Testis (tissue), 3 donors: ENCODE measurements around the gene C6orf52. TPM values are rescaled to one million over a fixed set of nuclear protein-coding genes. Genes with fewer than 3 reads are reported as not detected.
"Not testable (repeated sequence)": the region's sequence is repeated elsewhere in the genome, so short reads cannot be mapped to it uniquely, and the experiment has no call there.

Experiments used
- DNase-seq: peaks from one replicate; pipeline ENCODE4 v3.0.0-alpha.2; 2019
- H3K27ac ChIP-seq, 2 donors: fragments of 200-600 bp; sonication (generic); one replicate each; pipeline ENCODE4 v1.5.1; 2019
- H3K27me3 ChIP-seq: fragments of 200-600 bp; sonication (generic); one replicate; pipeline ENCODE4 v1.5.1; 2019
- H3K36me3 ChIP-seq: fragments of 200-600 bp; sonication (generic); one replicate; pipeline ENCODE4 v1.5.1; 2017; ENCODE audit warnings: low read depth; ENCODE audit errors: missing control alignments
- H3K4me1 ChIP-seq: fragments of 200-600 bp; sonication (generic); one replicate; pipeline ENCODE4 v1.5.1; 2019
- H3K4me3 ChIP-seq, 2 donors: fragments of 200-600 bp; sonication (generic); one replicate each; pipeline ENCODE4 v1.5.1; 2017 to 2019
- H3K9me3 ChIP-seq: fragments of 200-600 bp; sonication (generic); one replicate; pipeline ENCODE4 v1.5.1; 2017
- POLR2A ChIP-seq: fragments of 450-650 bp; IDR thresholded peaks from one replicate; pipeline ENCODE4 v1.6.1; 2017; ENCODE audit warnings: antibody characterized with exemption, mild to moderate bottlenecking, moderate library complexity
- WGBS, 2 donors: methylation state at CpG; one replicate each; pipeline ENCODE4 v1.1.5; 2018; 5-methylcytosine and 5-hydroxymethylcytosine counted together
- intact Hi-C: fragments of 100-400 bp; cut with DNase I; formaldehyde crosslinking; loops from one replicate; pipeline ENCODE4 v1.15.1; 2023; ENCODE audit warnings: low total_unique reads
- polyA plus RNA-seq: library from polyadenylated mRNA; stranded (reverse); fragments of 350-450 nt; fragmentation: Illumina TruSeq; extraction: RNeasy Lipid Tissue Mini Kit (QIAGEN cat#74804); gene quantifications from one replicate; pipeline ENCODE4 v1.2.3, GENCODE V29; 2014; ENCODE audit warnings: low read depth, low replicate concordance; ENCODE audit not compliant: insufficient read depth
- total RNA-seq, 2 donors: library from RNA; depleted of rRNA; stranded (reverse); fragments of >200 nt; gene quantifications; one replicate each; pipeline ENCODE4 v1.2.3, GENCODE V29; 2016
- TF ChIP-seq, protein P1 (sequence below), 3 experiments: fragments of 450-650 bp in 2 of 3; fragments of 200-600 bp in 1 of 3; sonication (generic) in 1 of 3; IDR thresholded peaks; one replicate each; pipeline ENCODE4 v1.5.1; 2016 to 2019; ENCODE audit warnings: antibody characterized with exemption in 3 of 3, mild to moderate bottlenecking in 2 of 3, moderate library complexity in 1 of 3

C6orf52 gene
- total and polyA plus RNA-seq, 3 donors from 2014 or later: 7.9 to 21.7 (median 14.3) TPM

DNA sequence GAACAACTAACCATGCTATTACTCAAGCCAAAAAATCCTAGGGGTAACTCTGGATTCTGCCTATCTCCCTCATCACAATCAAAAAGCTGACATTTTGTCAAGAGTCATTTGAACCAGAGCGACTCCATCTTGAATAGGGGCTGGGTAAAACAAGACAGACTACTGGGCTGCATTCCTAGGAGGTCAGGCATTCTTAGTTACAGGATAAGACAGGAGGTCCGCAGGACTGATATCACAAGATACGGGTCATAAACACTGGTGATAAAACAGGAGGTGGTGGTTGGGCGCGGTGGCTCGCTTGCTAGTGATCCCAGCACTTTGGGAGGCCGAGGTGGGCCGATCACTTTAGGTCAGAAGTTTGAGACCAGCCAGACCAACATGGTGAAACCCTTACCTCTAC is 32.2 kb downstream of the C6orf52 start:
- Histone ChIP-seq H3K9me3 (no peaks in the 10 kb centered on the region), H3K27me3 (no peaks in the 10 kb centered on the region), H3K36me3 (no peaks in the 10 kb centered on the region), H3K4me3 (no peak overlapping the region), H3K27ac (no peak overlapping the region), H3K4me1 (no peaks in the 10 kb centered on the region)
- TF ChIP-seq POLR2A: no peak
- TF ChIP-seq, protein P1, sequence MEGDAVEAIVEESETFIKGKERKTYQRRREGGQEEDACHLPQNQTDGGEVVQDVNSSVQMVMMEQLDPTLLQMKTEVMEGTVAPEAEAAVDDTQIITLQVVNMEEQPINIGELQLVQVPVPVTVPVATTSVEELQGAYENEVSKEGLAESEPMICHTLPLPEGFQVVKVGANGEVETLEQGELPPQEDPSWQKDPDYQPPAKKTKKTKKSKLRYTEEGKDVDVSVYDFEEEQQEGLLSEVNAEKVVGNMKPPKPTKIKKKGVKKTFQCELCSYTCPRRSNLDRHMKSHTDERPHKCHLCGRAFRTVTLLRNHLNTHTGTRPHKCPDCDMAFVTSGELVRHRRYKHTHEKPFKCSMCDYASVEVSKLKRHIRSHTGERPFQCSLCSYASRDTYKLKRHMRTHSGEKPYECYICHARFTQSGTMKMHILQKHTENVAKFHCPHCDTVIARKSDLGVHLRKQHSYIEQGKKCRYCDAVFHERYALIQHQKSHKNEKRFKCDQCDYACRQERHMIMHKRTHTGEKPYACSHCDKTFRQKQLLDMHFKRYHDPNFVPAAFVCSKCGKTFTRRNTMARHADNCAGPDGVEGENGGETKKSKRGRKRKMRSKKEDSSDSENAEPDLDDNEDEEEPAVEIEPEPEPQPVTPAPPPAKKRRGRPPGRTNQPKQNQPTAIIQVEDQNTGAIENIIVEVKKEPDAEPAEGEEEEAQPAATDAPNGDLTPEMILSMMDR (IDR thresholded peaks at IDR 0.05): no peak
- WGBS, 2 donors: 68 to 79% methylated on average over 8 of the region's 8 CpGs
- intact Hi-C loops: no loop called here
- DNase-seq: no peak

DNA sequence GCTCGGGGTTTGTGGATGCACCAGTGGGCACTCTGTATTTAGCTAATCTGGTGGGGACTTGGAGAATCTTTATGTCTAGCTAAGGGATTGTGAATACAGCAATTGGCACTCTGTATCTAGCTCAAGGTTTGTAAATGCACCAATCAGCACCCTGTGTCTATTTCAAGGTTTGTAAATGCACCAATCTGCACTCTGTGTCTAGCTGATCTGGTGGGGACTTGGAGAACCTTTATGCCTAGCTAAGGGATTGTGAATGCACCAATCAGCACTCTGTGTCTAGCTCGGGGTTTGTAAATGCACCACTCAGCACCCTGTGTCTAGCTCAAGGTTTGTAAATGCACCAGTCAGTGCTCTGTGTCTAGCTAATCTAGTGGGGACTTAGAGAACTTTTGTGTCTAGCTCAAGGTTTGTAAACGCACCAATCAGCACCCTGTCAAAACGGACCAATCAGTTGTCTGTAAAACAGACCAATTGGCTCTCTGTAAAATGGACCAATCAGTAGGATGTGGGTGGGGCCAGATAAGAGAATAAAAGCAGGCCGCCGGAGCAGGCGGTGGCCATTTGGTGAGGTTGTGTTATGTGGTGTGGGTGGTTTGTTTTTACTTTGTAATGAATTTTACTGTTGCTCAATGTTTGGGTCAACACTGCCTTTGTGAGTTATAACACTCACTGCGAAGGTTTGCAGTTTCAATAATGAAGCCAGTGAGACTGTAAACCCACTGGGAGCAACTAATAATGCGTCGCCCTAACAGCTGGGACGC is 33.8 kb downstream of the C6orf52 start:
- intact Hi-C loops: not testable (repeated sequence)
- 73 to 77% methylated on average over 11 of the region's 11 CpGs for WGBS, 2 donors

DNA sequence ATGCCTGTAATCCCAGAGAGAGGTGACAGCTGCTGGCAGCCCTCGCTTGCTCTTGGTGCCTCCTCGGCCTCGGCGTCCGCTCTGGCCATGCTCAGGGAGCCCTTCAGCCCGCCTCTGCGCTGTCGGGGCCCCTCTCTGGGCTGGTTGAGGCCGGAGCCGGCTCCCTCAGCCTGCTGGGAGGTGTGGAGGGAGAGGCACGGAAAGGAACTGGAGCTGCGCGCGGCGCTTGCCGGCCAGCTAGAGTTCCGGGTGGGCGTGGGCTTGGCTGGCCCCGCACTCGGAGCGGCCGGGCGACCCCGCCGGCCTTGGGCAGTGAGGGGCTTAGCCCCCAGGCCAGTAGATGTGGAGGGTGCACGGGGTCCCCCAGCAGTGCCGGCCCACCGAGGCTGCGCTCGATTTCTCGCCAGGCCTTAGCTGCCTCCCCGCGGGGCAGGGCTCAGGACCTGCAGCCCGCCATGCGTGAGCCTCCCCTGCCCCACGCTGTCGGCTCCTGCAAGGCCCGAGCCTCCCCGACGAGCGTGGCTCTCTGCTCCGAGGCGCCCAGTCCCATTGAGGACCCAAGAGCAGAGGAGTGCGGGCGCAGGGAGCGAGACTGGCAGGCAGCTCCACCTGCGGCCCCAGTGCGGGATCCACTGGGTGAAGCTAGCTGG is 34.6 kb downstream of the C6orf52 start:
- H3K36me3 ChIP-seq: no peaks in the 10 kb centered on the region
- H3K27ac ChIP-seq: peak overlapping the region in 1 of 2 donors; percentile 18
- TF ChIP-seq, protein P1 (IDR thresholded peaks at IDR 0.05): no peak
- TF ChIP-seq POLR2A: no peak
- H3K27me3 ChIP-seq: no peaks in the 10 kb centered on the region
- no peaks in the 10 kb centered on the region for H3K9me3 ChIP-seq
- DNase-seq: no peak
- H3K4me3 ChIP-seq: peak overlapping the region; percentile 39 to 57
- WGBS, 2 donors: 7 to 64% methylated on average over 6 to 48 of the region's 48 CpGs
- H3K4me1 ChIP-seq: no peaks in the 10 kb centered on the region
- intact Hi-C loops: no loop called here

More for the DNA sequence above, 33.8 kb downstream of the C6orf52 start:
- H3K9me3 ChIP-seq, H3K27ac ChIP-seq, H3K4me1 ChIP-seq, H3K27me3 ChIP-seq, H3K36me3 ChIP-seq: not testable (repeated sequence)
- peak; percentile 74 for DNase-seq
- peak overlapping the region in 1 of 2 donors; percentile 57 for H3K4me3 ChIP-seq

DNA sequence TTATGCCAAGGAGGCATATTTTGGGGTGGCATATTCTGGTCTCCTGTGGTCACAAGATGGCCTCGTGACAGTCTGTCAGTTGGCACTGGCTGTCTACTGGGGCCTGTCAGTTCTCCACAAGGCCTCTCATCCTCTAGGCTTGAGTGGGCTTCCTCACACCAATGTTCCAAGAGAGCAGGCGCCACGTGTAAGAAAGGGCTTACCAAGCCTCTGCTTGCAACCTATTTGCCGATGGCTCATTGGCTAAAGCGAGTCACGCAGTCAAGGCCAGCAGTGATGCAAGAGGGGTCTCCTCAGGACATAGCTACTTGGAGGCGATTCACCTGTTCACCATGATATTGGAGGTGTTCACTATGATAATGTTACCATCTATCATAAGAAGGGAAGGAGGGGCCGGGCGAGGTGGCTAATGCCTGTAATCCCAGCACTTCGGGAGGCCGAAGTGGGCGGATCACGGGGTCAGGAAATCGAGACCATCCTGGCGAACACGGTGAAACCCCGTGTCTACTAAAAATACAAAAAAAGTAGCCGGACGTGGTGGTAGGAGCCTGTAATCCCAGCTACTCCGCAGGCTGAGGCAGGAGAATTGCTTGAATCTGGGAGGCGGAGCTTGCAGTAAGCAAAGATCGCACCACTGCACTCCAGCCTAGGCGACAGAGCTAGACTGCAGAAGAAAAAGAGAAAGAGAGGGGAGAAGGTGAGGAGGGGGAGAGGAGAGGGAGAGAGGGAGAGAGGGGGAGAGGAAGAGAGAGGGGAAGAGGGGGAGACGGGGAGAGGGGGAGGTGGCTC is 35.3 kb downstream of the C6orf52 start:
- Histone ChIP-seq H3K27me3 (no peaks in the 10 kb centered on the region), H3K4me1 (no peaks in the 10 kb centered on the region), H3K36me3 (no peaks in the 10 kb centered on the region), H3K4me3 (peak overlapping the region; percentile 39 to 57), H3K9me3 (no peaks in the 10 kb centered on the region), H3K27ac (no peak overlapping the region)
- TF ChIP-seq, protein P1 (IDR thresholded peaks at IDR 0.05): no peak
- TF ChIP-seq POLR2A: no peak
- WGBS, 2 donors: 57 to 70% methylated on average over 24 of the region's 24 CpGs
- intact Hi-C loops: no loop called here
- no peak for DNase-seq

DNA sequence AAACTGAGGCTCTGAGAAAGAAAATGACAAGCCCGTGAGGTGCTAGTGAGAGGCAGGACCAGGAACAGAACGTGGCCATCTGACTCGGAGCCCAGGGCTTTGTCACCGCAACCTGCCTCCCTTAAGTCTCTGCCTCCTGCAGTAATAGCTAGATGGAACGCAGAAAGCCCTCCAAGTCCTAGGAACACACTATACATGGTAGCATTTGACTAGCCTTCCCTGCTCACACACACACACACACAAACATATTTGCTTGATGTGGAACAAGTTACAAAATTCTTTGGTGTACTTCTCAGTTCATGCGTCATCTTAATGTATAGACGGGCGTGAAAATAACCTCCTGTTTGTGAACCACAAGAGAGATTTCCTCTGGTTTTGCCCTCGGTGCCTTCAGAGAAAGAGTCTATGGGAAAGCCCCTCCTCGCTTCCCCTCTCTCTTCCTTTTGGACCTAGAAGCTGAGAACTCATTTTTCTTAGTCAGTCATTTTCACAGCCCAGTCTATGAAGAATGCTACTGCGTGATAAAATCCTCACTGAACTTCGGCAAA is 38.8 kb downstream of the C6orf52 start:
- Histone ChIP-seq H3K36me3 (no peaks in the 10 kb centered on the region), H3K4me1 (no peaks in the 10 kb centered on the region), H3K9me3 (no peaks in the 10 kb centered on the region), H3K4me3 (no peak overlapping the region), H3K27ac (no peak overlapping the region), H3K27me3 (no peaks in the 10 kb centered on the region)
- DNase-seq: no peak
- intact Hi-C loops: no loop called here
- TF ChIP-seq POLR2A: no peak
- TF ChIP-seq, protein P1 (IDR thresholded peaks at IDR 0.05): no peak
- WGBS, 2 donors: 81 to 84% methylated on average over 12 of the region's 12 CpGs
